Large intestine (tissue), 3 donors: ENCODE results near the gene LRRIQ4. TPM values are rescaled to one million over a fixed set of nuclear protein-coding genes. Genes with fewer than 3 reads are reported as not detected.
A peak's percentile ranks its signal among the peaks of the same experiment; 100 is the strongest.

ENCODE experiments used
- DNase-seq, 2 donors: peaks; one replicate each; pipeline versions ENCODE4 v3.0.0 to v3.0.0-alpha.2; 2013
- H3K27ac ChIP-seq: one replicate; pipeline ENCODE4 v1.5.1; 2013; ENCODE audit warnings: low read length
- H3K27me3 ChIP-seq: 2 replicates; pipeline ENCODE4 v1.6.1; 2013; ENCODE audit warnings: low read length; ENCODE audit not compliant: control insufficient read depth, insufficient read depth
- H3K36me3 ChIP-seq: 2 replicates; pipeline ENCODE4 v1.6.1; 2013; ENCODE audit warnings: low read length; ENCODE audit not compliant: control insufficient read depth, insufficient read depth
- H3K4me1 ChIP-seq: one replicate; pipeline ENCODE4 v1.6.1; 2013; ENCODE audit warnings: low read length; ENCODE audit not compliant: control insufficient read depth, insufficient read depth
- H3K4me3 ChIP-seq: one replicate; pipeline ENCODE4 v1.5.1; 2013; ENCODE audit warnings: low read length
- H3K9me3 ChIP-seq: one replicate; pipeline ENCODE4 v1.6.1; 2013; ENCODE audit warnings: mild to moderate bottlenecking, low read depth, low read length, moderate library complexity; ENCODE audit not compliant: control insufficient read depth
- WGBS: methylation state at CpG from one replicate; pipeline ENCODE4 v1.1.5; 2013; ENCODE audit warnings: low lambda C conversion rate; ENCODE audit not compliant: insufficient coverage; 5-methylcytosine and 5-hydroxymethylcytosine counted together
- polyA plus RNA-seq: library from polyadenylated mRNA; unstranded; fragments of 120-200 nt; gene quantifications from one replicate; pipeline ENCODE4 v1.2.1, GENCODE V29; 2013

Gene LRRIQ4
- polyA plus RNA-seq, 1 donor = 0.07 TPM

DNA sequence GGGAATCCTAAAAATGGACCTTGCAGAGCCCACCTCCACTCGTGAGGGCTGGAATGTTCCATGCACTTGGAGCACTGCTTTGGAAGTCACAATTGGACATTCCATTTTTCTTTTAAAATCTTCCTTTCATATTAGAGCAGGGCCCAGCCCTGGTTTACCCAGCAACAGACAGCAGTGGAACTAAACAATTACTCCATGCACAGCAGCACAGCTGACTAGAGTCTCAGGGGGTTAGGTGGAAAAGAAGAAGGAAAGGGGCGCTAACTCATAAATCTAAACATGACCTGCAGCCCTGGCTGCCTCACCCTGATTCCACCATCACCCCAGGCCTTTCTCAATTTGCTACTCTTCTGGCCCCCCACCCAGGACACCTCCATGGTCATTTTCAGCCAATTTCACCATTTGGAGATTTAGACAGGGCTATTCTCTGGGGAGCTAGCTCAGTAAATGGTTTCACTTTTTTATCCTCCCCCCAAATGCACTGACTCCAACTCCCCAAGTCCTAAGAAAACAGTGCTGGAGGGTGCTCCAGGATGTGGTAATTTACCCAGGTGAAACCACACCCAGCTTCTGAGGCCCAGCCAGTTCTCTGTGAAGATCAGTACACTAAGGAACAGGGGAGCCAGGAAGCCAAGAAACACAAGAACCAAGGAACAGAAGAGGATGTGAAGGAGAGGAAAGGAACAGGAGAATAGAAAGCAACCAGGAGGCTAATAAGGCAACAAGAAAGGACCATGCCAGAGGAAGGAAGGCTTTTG lies 58.6 kb downstream of the LRRIQ4 start:
- no peaks in the 10 kb centered on the region for H3K9me3 ChIP-seq
- peaks cover 20% of the 10 kb centered on the region for H3K4me1 ChIP-seq
- no peak overlapping the region for H3K4me3 ChIP-seq
- H3K27ac ChIP-seq = peak overlapping the region; percentile 75
- no peaks in the 10 kb centered on the region for H3K27me3 ChIP-seq
- peak; percentile 47 to 80 for DNase-seq
- no CpG with 5 or more reads among the region's 2 CpGs for WGBS
- no peaks in the 10 kb centered on the region for H3K36me3 ChIP-seq

DNA sequence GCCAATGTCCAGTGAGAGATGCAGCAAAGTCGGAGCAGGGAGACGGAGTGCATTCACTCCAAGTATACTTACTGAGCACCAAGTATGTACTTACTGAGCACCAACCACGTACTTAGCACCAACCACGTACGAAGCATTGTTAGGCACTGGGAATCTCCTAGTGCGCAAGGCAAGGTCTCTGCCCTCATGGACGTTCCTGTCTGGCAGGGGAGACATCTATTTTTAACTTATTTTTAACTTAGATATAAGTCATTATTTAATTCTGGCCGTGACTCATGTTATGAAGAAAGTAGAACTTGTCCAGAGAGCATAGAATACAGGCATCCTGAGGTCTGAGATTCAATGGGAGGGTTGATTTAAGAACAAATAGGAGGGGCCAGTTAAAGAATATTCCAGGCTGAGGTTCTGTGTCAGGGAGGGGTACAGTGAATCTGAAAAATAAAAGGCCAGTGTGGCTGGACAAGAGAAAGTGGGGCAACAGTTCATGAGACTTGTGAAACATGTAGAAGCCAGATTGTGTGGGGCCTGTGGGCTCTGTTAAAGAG lies 66.4 kb downstream of the LRRIQ4 start:
- Histone ChIP-seq H3K27ac (no peak overlapping the region), H3K27me3 (no peaks in the 10 kb centered on the region), H3K36me3 (no peaks in the 10 kb centered on the region), H3K4me1 (peaks cover 2% of the 10 kb centered on the region), H3K9me3 (no peaks in the 10 kb centered on the region), H3K4me3 (no peak overlapping the region)
- no peak for DNase-seq
- 96% methylated on average over 4 of the region's 8 CpGs for WGBS

DNA sequence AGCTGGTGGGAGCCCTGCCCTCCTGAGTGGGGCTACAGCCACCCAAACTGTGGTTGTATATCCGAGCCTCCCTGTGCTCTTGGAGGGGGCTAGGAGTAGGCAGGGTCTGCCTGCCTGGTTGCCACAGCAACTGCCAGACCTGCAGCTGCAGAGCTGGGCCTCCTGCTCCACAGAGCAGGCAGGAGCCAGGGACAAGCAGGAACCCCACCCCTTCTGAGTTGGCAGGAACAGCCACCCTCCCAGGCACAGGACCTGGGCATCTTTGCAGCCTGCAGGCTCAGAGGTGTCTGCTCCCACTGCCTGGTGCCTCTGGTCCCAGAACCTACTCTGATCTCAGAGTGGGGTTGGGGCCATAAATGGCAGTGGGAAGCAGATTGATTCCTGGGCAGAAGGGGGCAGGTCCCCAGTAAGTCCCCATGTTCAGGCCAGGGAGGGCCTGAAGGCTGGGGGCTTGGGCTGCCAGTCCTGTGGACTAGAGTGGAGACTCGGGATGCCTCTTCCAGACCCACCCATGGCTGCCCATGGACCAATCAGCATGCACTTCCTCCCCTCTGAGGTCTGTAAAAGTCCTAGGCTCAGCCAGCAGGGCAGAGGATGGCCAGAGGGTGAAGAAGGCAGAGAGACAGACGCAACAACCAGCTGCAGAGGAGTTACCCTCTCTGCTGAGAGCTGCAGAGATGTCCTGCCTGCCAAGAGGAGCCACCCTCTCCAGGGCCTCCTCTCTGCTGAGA lies 67.3 kb downstream of the LRRIQ4 start:
- no peak overlapping the region for H3K4me3 ChIP-seq
- peaks cover 2% of the 10 kb centered on the region for H3K4me1 ChIP-seq
- WGBS = no CpG with 5 or more reads among the region's 3 CpGs
- DNase-seq = no peak
- H3K36me3 ChIP-seq = no peaks in the 10 kb centered on the region
- no peak overlapping the region for H3K27ac ChIP-seq
- no peaks in the 10 kb centered on the region for H3K9me3 ChIP-seq
- H3K27me3 ChIP-seq = no peaks in the 10 kb centered on the region

DNA sequence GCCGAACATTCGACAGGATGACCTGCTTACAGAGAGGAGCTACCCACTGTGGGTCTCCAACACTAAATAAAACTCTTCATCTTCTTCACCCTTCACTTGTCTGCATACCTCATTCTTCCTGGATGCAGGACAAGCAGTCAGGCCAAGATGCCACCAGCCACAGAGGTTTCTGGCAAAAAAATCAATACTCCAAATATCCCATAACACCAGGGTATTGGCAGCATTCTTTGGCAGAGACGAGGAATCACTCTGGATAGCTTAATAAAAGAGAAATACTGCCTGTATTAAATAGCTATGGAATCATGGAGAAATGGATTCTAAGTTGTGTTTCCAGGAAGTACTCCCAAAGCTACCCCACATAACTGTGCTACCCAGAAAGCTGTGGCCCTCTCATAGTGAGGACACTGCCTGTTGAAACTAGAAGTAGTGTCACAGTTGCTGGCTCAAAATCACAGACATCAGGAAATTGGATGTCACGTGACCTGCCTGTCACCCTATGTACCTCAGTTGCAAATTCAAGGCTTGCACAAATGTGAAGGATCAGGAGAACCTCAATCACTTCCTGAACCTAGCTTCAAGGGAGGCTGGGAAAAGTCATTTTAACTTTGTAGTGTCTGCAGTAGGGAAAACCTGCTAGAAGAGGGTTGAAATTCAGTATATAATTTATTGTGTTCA lies 68.0 kb downstream of the LRRIQ4 start:
- Histone ChIP-seq H3K4me1 (peaks cover 2% of the 10 kb centered on the region), H3K4me3 (no peak overlapping the region), H3K27ac (no peak overlapping the region)

DNA sequence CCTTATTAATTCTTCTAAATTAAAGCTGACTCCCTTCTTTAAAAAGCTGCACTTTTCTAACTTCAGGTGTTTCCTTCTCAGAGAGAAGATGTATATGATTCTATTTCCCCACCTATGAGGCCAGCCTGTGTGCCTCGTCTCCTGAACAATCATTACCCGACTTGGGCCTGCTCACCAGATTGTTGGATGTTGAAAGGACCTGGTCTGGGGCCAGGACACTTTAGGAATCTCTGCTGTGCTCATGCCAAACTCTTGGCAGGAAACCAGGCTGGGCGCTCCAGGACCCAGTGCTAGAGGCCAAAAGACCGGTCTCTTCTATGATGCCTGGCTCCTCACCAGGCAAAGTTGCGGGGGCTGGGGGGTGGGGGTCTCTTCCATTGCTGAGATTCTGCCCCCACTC lies 74.0 kb downstream of the LRRIQ4 start:
- Histone ChIP-seq H3K27ac (no peak overlapping the region), H3K9me3 (no peaks in the 10 kb centered on the region), H3K4me1 (no peaks in the 10 kb centered on the region), H3K27me3 (no peaks in the 10 kb centered on the region), H3K36me3 (no peaks in the 10 kb centered on the region), H3K4me3 (no peak overlapping the region)
- DNase-seq = no peak
- WGBS = no CpG with 5 or more reads among the region's 5 CpGs

More for the DNA sequence above, 68.0 kb downstream of the LRRIQ4 start:
- no peak for DNase-seq
- no peaks in the 10 kb centered on the region for H3K27me3 ChIP-seq
- no CpG with 5 or more reads among the region's 4 CpGs for WGBS
- H3K36me3 ChIP-seq = no peaks in the 10 kb centered on the region
- H3K9me3 ChIP-seq = no peaks in the 10 kb centered on the region

Other genes starting within 250 kb of the LRRIQ4 start
- gene MECOM, start 149.2 kb upstream of the LRRIQ4 start, polyA plus RNA-seq = 25.6 TPM
- gene TERC, start 47.8 kb upstream of the LRRIQ4 start, polyA plus RNA-seq = 1.1 TPM
- gene ACTRT3, start 43.3 kb upstream of the LRRIQ4 start, polyA plus RNA-seq = 12.8 TPM
- gene MYNN, start 39.5 kb upstream of the LRRIQ4 start, polyA plus RNA-seq = 18.0 TPM
- gene LRRC34, start within 50 bp of the LRRIQ4 start, polyA plus RNA-seq = 2.1 TPM
- 11.4 TPM for gene LRRC31, start 57.1 kb downstream of the LRRIQ4 start, polyA plus RNA-seq
- gene SAMD7, start 98.7 kb downstream of the LRRIQ4 start, polyA plus RNA-seq = not detected
- gene SEC62, start 153.9 kb downstream of the LRRIQ4 start, polyA plus RNA-seq = 98.0 TPM
- 169 TPM for gene GPR160, start 225.1 kb downstream of the LRRIQ4 start, polyA plus RNA-seq